Measurements from ENCODE around the gene DRC1.

Gene DRC1

GRCh38 chr2:26355038-26355995 is 46.4 kb upstream of the DRC1 start:
- Histone ChIP-seq H3K79me1 (ENCODE audit: low read depth, low read length) (peaks cover 6% of the 10 kb centered on the region), H2BK120ac (ENCODE audit: low read depth, low read length) (no peak overlapping the region), H3K36me3 (replicated peaks in 1 of 2; ENCODE audit: control insufficient read depth in 2 of 2, insufficient read depth in 2 of 2, low read length in 2 of 2) (peaks cover 0 to 54% of the 10 kb centered on the region in 2 donors), H3K9me3 (replicated peaks in 1 of 2; ENCODE audit: control insufficient read depth in 2 of 2, insufficient read depth in 1 of 2, low read depth in 1 of 2, low read length in 2 of 2) (no peaks in the 10 kb centered on the region), H3K4me3 (ENCODE audit: low read length in 2 of 2) (no peak overlapping the region), H2BK15ac (ENCODE audit: low read length) (no peak overlapping the region), H2AK5ac (ENCODE audit: low read depth, low read length) (no peak overlapping the region), H2BK12ac (ENCODE audit: low read length) (no peak overlapping the region), H4K8ac (ENCODE audit: low read depth, low read length) (no peak overlapping the region), H2AFZ (ENCODE audit: low read length) (no peak overlapping the region), H3K27ac (replicated peaks; ENCODE audit: low read length) (no peak overlapping the region), H3K27me3 (ENCODE audit: control insufficient read depth in 3 of 3, insufficient read depth in 3 of 3, low read depth in 1 of 3, low read length in 3 of 3) (no peaks in the 10 kb centered on the region), H3K4me1 (ENCODE audit: control insufficient read depth in 2 of 2, insufficient read depth in 1 of 2, low read depth in 1 of 2, low read length in 2 of 2) (peaks cover 0 to 5% of the 10 kb centered on the region in 2 donors), H3K18ac (ENCODE audit: low read length) (no peak overlapping the region), H4K91ac (ENCODE audit: low read depth, low read length, poor library complexity) (no peak overlapping the region), H3K14ac (ENCODE audit: low read length) (no peak overlapping the region), H3K4ac (ENCODE audit: low read length) (no peak overlapping the region), H3K9ac (ENCODE audit: low read depth, low read length, poor library complexity) (no peak overlapping the region), H3K4me2 (ENCODE audit: insufficient read depth, low read length, poor library complexity, severe bottlenecking) (no peak overlapping the region), H2BK5ac (ENCODE audit: low read length) (no peak overlapping the region), H3K23ac (ENCODE audit: low read depth, low read length, poor library complexity) (no peak overlapping the region)
- no peak for DNase-seq (ENCODE audit: low spot score)
- WGBS, 2 donors (ENCODE audit: extremely low coverage in 2 of 2, insufficient read length in 2 of 2, insufficient replicate concordance in 1 of 2): no CpG with 5 or more reads among the region's 9 CpGs

GRCh38 chr2:26356111-26356510 is 45.6 kb upstream of the DRC1 start:
- no peak overlapping the region for H2BK12ac ChIP-seq (ENCODE audit: low read length)
- H2BK5ac ChIP-seq (ENCODE audit: low read length): no peak overlapping the region
- H3K27me3 ChIP-seq (ENCODE audit: control insufficient read depth in 3 of 3, insufficient read depth in 3 of 3, low read depth in 1 of 3, low read length in 3 of 3): no peaks in the 10 kb centered on the region
- H2AK5ac ChIP-seq (ENCODE audit: low read depth, low read length): no peak overlapping the region
- H4K8ac ChIP-seq (ENCODE audit: low read depth, low read length): no peak overlapping the region
- no peak overlapping the region for H2BK120ac ChIP-seq (ENCODE audit: low read depth, low read length)
- H2AFZ ChIP-seq (ENCODE audit: low read length): no peak overlapping the region
- no peak overlapping the region for H3K4ac ChIP-seq (ENCODE audit: low read length)
- peaks cover 6% of the 10 kb centered on the region for H3K79me1 ChIP-seq (ENCODE audit: low read depth, low read length)
- H2BK15ac ChIP-seq (ENCODE audit: low read length): no peak overlapping the region
- H4K91ac ChIP-seq (ENCODE audit: low read depth, low read length, poor library complexity): no peak overlapping the region
- H3K36me3 ChIP-seq (replicated peaks in 1 of 2; ENCODE audit: control insufficient read depth in 2 of 2, insufficient read depth in 2 of 2, low read length in 2 of 2): peaks cover 0 to 46% of the 10 kb centered on the region in 2 donors
- H3K14ac ChIP-seq (ENCODE audit: low read length): no peak overlapping the region
- no peak overlapping the region for H3K9ac ChIP-seq (ENCODE audit: low read depth, low read length, poor library complexity)
- H3K9me3 ChIP-seq (replicated peaks in 1 of 2; ENCODE audit: control insufficient read depth in 2 of 2, insufficient read depth in 1 of 2, low read depth in 1 of 2, low read length in 2 of 2): no peaks in the 10 kb centered on the region
- H3K23ac ChIP-seq (ENCODE audit: low read depth, low read length, poor library complexity): no peak overlapping the region
- H3K4me1 ChIP-seq (ENCODE audit: control insufficient read depth in 2 of 2, insufficient read depth in 1 of 2, low read depth in 1 of 2, low read length in 2 of 2): peaks cover 0 to 5% of the 10 kb centered on the region in 2 donors
- no peak overlapping the region for H3K27ac ChIP-seq (replicated peaks; ENCODE audit: low read length)
- DNase-seq (ENCODE audit: low spot score): no peak
- H3K18ac ChIP-seq (ENCODE audit: low read length): no peak overlapping the region
- no peak overlapping the region for H3K4me3 ChIP-seq (ENCODE audit: low read length in 2 of 2)
- H3K4me2 ChIP-seq (ENCODE audit: insufficient read depth, low read length, poor library complexity, severe bottlenecking): no peak overlapping the region
- no CpG with 5 or more reads among the region's 2 CpGs for WGBS, 2 donors (ENCODE audit: extremely low coverage in 2 of 2, insufficient read length in 2 of 2, insufficient replicate concordance in 1 of 2)

- Histone ChIP-seq H3K14ac (ENCODE audit: low read length) (no peak overlapping the region), H2BK120ac (ENCODE audit: low read depth, low read length) (no peak overlapping the region), H3K27me3 (ENCODE audit: control insufficient read depth in 3 of 3, insufficient read depth in 3 of 3, low read depth in 1 of 3, low read length in 3 of 3) (no peaks in the 10 kb centered on the region), H3K18ac (ENCODE audit: low read length) (no peak overlapping the region), H4K8ac (ENCODE audit: low read depth, low read length) (no peak overlapping the region), H3K4me2 (ENCODE audit: insufficient read depth, low read length, poor library complexity, severe bottlenecking) (no peak overlapping the region), H4K91ac (ENCODE audit: low read depth, low read length, poor library complexity) (no peak overlapping the region), H2BK5ac (ENCODE audit: low read length) (no peak overlapping the region), H3K4me3 (ENCODE audit: low read length in 2 of 2) (no peak overlapping the region), H3K9ac (ENCODE audit: low read depth, low read length, poor library complexity) (no peak overlapping the region), H3K36me3 (replicated peaks in 1 of 2; ENCODE audit: control insufficient read depth in 2 of 2, insufficient read depth in 2 of 2, low read length in 2 of 2) (peaks cover 0 to 47% of the 10 kb centered on the region in 2 donors), H3K27ac (replicated peaks; ENCODE audit: low read length) (no peak overlapping the region), H2AK5ac (ENCODE audit: low read depth, low read length) (no peak overlapping the region), H2BK15ac (ENCODE audit: low read length) (no peak overlapping the region), H3K4me1 (ENCODE audit: control insufficient read depth in 2 of 2, insufficient read depth in 1 of 2, low read depth in 1 of 2, low read length in 2 of 2) (peaks cover 0 to 5% of the 10 kb centered on the region in 2 donors), H2BK12ac (ENCODE audit: low read length) (no peak overlapping the region), H3K23ac (ENCODE audit: low read depth, low read length, poor library complexity) (no peak overlapping the region), H3K79me1 (ENCODE audit: low read depth, low read length) (peaks cover 5% of the 10 kb centered on the region), H3K9me3 (replicated peaks in 1 of 2; ENCODE audit: control insufficient read depth in 2 of 2, insufficient read depth in 1 of 2, low read depth in 1 of 2, low read length in 2 of 2) (no peaks in the 10 kb centered on the region), H3K4ac (ENCODE audit: low read length) (no peak overlapping the region), H2AFZ (ENCODE audit: low read length) (no peak overlapping the region)
- no peak for DNase-seq (ENCODE audit: low spot score)
- no CpG with 5 or more reads among the region's 2 CpGs for WGBS, 2 donors (ENCODE audit: extremely low coverage in 2 of 2, insufficient read length in 2 of 2, insufficient replicate concordance in 1 of 2)
Measured at GRCh38 chr2:26356771-26357170, 44.9 kb upstream of the DRC1 start.

- H4K91ac ChIP-seq (ENCODE audit: low read depth, low read length, poor library complexity): no peak overlapping the region
- H2BK12ac ChIP-seq (ENCODE audit: low read length): no peak overlapping the region
- no peak overlapping the region for H2BK15ac ChIP-seq (ENCODE audit: low read length)
- peaks cover 0 to 5% of the 10 kb centered on the region in 2 donors for H3K4me1 ChIP-seq (ENCODE audit: control insufficient read depth in 2 of 2, insufficient read depth in 1 of 2, low read depth in 1 of 2, low read length in 2 of 2)
- no peak overlapping the region for H2BK120ac ChIP-seq (ENCODE audit: low read depth, low read length)
- H3K9me3 ChIP-seq (replicated peaks in 1 of 2; ENCODE audit: control insufficient read depth in 2 of 2, insufficient read depth in 1 of 2, low read depth in 1 of 2, low read length in 2 of 2): no peaks in the 10 kb centered on the region
- no peak overlapping the region for H3K18ac ChIP-seq (ENCODE audit: low read length)
- H3K4me2 ChIP-seq (ENCODE audit: insufficient read depth, low read length, poor library complexity, severe bottlenecking): no peak overlapping the region
- no peaks in the 10 kb centered on the region for H3K27me3 ChIP-seq (ENCODE audit: control insufficient read depth in 3 of 3, insufficient read depth in 3 of 3, low read depth in 1 of 3, low read length in 3 of 3)
- no peak overlapping the region for H2AK5ac ChIP-seq (ENCODE audit: low read depth, low read length)
- no CpG with 5 or more reads among the region's 4 CpGs for WGBS, 2 donors (ENCODE audit: extremely low coverage in 2 of 2, insufficient read length in 2 of 2, insufficient replicate concordance in 1 of 2)
- no peak overlapping the region for H3K4ac ChIP-seq (ENCODE audit: low read length)
- peaks cover 2 to 38% of the 10 kb centered on the region in 2 donors for H3K36me3 ChIP-seq (replicated peaks in 1 of 2; ENCODE audit: control insufficient read depth in 2 of 2, insufficient read depth in 2 of 2, low read length in 2 of 2)
- no peak overlapping the region for H4K8ac ChIP-seq (ENCODE audit: low read depth, low read length)
- no peak overlapping the region for H3K9ac ChIP-seq (ENCODE audit: low read depth, low read length, poor library complexity)
- H2AFZ ChIP-seq (ENCODE audit: low read length): no peak overlapping the region
- no peak overlapping the region for H3K14ac ChIP-seq (ENCODE audit: low read length)
- H2BK5ac ChIP-seq (ENCODE audit: low read length): no peak overlapping the region
- H3K79me1 ChIP-seq (ENCODE audit: low read depth, low read length): peaks cover 3% of the 10 kb centered on the region
- no peak overlapping the region for H3K23ac ChIP-seq (ENCODE audit: low read depth, low read length, poor library complexity)
- DNase-seq (ENCODE audit: low spot score): no peak
- no peak overlapping the region for H3K4me3 ChIP-seq (ENCODE audit: low read length in 2 of 2)
- no peak overlapping the region for H3K27ac ChIP-seq (replicated peaks; ENCODE audit: low read length)
Measured at GRCh38 chr2:26359886-26360473, 41.7 kb upstream of the DRC1 start.

All from neuronal stem cell (in vitro differentiated cells).